Ishikawa (cell line): ENCODE measurements around the gene HSD17B13.

Source experiments
- EGR1 ChIP-seq: IDR thresholded peaks from 2 replicates; pipeline ENCODE4 v1.6.1; 2012
- NFIC ChIP-seq: IDR thresholded peaks from 2 replicates; pipeline ENCODE4 v1.6.1; 2012
- RAD21 ChIP-seq: IDR thresholded peaks from 2 replicates; pipeline ENCODE4 v1.6.1; 2012; ENCODE audit warnings: low read depth
- TCF12 ChIP-seq: IDR thresholded peaks from 2 replicates; pipeline ENCODE4 v1.6.1; 2012; ENCODE audit warnings: low read depth
- YY1 ChIP-seq: IDR thresholded peaks from 2 replicates; pipeline ENCODE4 v1.6.1; 2012; ENCODE audit warnings: low read depth
- TF ChIP-seq, protein P1 (sequence below): IDR thresholded peaks from 2 replicates; pipeline ENCODE4 v1.6.1; 2012; ENCODE audit warnings: low read depth, mild to moderate bottlenecking
- TF ChIP-seq, protein P2 (sequence below): IDR thresholded peaks from 2 replicates; pipeline ENCODE4 v1.6.1; 2012

DNA sequence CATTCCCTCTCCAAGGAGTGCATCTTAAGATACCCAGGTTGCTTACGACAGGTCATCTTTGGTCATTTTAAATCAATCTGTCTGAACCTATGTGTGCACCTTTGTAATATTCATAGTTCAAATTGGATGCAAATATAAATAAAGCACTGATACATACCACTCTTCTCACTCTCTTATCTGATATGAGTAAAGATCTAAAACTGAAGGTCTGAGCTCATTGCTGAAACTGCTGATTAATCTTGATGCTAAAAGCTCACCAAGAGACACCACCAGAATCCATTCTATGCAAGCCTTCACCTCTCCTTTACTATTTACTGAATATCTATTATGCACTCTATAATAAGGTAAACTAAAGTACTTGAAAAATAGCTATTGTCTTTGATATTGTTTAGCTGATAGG, 16.6 kb downstream of the HSD17B13 start:
- TF ChIP-seq EGR1, result no peak
- no peak for TF ChIP-seq YY1
- TF ChIP-seq NFIC, result no peak
- no peak for TF ChIP-seq TCF12
- TF ChIP-seq, protein P1, sequence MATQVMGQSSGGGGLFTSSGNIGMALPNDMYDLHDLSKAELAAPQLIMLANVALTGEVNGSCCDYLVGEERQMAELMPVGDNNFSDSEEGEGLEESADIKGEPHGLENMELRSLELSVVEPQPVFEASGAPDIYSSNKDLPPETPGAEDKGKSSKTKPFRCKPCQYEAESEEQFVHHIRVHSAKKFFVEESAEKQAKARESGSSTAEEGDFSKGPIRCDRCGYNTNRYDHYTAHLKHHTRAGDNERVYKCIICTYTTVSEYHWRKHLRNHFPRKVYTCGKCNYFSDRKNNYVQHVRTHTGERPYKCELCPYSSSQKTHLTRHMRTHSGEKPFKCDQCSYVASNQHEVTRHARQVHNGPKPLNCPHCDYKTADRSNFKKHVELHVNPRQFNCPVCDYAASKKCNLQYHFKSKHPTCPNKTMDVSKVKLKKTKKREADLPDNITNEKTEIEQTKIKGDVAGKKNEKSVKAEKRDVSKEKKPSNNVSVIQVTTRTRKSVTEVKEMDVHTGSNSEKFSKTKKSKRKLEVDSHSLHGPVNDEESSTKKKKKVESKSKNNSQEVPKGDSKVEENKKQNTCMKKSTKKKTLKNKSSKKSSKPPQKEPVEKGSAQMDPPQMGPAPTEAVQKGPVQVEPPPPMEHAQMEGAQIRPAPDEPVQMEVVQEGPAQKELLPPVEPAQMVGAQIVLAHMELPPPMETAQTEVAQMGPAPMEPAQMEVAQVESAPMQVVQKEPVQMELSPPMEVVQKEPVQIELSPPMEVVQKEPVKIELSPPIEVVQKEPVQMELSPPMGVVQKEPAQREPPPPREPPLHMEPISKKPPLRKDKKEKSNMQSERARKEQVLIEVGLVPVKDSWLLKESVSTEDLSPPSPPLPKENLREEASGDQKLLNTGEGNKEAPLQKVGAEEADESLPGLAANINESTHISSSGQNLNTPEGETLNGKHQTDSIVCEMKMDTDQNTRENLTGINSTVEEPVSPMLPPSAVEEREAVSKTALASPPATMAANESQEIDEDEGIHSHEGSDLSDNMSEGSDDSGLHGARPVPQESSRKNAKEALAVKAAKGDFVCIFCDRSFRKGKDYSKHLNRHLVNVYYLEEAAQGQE, result no peak
- no peak for TF ChIP-seq RAD21
- TF ChIP-seq, protein P2, sequence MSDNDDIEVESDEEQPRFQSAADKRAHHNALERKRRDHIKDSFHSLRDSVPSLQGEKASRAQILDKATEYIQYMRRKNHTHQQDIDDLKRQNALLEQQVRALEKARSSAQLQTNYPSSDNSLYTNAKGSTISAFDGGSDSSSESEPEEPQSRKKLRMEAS, result no peak
